ENCODE results near the gene SNTA1.
"Not testable (repeated sequence)": the region's sequence is repeated elsewhere in the genome, so short reads cannot be mapped to it uniquely, and the experiment has no call there.

The SNTA1 gene

GRCh38 chr20:33393609-33394008, 50.0 kb downstream of the SNTA1 start:
- DNase-seq (ENCODE audit: low spot score) = no peak

- no peak for DNase-seq (ENCODE audit: low spot score)
Measured at GRCh38 chr20:33391722-33392415, 51.7 kb downstream of the SNTA1 start.

- not testable (repeated sequence) for DNase-seq (ENCODE audit: low spot score)
Measured at GRCh38 chr20:33389326-33389725, 54.2 kb downstream of the SNTA1 start.

- no peak for DNase-seq (ENCODE audit: low spot score)
Measured at GRCh38 chr20:33388268-33388667, 55.3 kb downstream of the SNTA1 start.

GRCh38 chr20:33387177-33387576, 56.4 kb downstream of the SNTA1 start:
- DNase-seq (ENCODE audit: low spot score) = no peak

GRCh38 chr20:33386673-33387072, 56.9 kb downstream of the SNTA1 start:
- no peak for DNase-seq (ENCODE audit: low spot score)

GRCh38 chr20:33377366-33377765, 66.2 kb downstream of the SNTA1 start:
- DNase-seq (ENCODE audit: low spot score) = no peak

GRCh38 chr20:33373735-33374605, 69.6 kb downstream of the SNTA1 start:
- peak; percentile 32 for DNase-seq (ENCODE audit: low spot score)

- DNase-seq (ENCODE audit: low spot score) = no peak
Measured at GRCh38 chr20:33372993-33373441, 70.5 kb downstream of the SNTA1 start.

GRCh38 chr20:33370291-33370690, 73.3 kb downstream of the SNTA1 start:
- DNase-seq (ENCODE audit: low spot score) = no peak

- DNase-seq (ENCODE audit: low spot score) = no peak
Measured at GRCh38 chr20:33362898-33363297, 80.7 kb downstream of the SNTA1 start.

GRCh38 chr20:33359399-33360261, 83.9 kb downstream of the SNTA1 start:
- DNase-seq (ENCODE audit: low spot score) = no peak

Data from HuH-7 (cell line).